GM23338 (cell line): Measurements from ENCODE around the gene MRPL34. TPM values are rescaled to one million over a fixed set of nuclear protein-coding genes. Genes with fewer than 3 reads are reported as not detected.

Experiments
- ATAC-seq: fragments of 200-7000 bp; cut with Tn5 transposase; 3 replicates; pipeline ENCODE4 v1.9.1; 2020
- DNase-seq: peaks from one replicate; pipeline ENCODE4 v3.0.0-alpha.2; 2015; ENCODE audit warnings: low spot score
- H2AFZ ChIP-seq: fragments of 200-600 bp; sonication (generic); 2 replicates; pipeline ENCODE4 v1.8.0; 2016; ENCODE audit warnings: antibody characterized with exemption, mild to moderate bottlenecking, moderate library complexity
- H3F3A ChIP-seq: fragments of 200-600 bp; sonication (generic); replicated peaks from 2 replicates; pipeline ENCODE4 v1.8.0; 2017; ENCODE audit warnings: antibody characterized with exemption, mixed run types, low read depth
- H3K27ac ChIP-seq: fragments of 200-600 bp; sonication (generic); 2 replicates; pipeline ENCODE4 v1.6.1; 2016; ENCODE audit warnings: low read depth
- H3K27me3 ChIP-seq: fragments of 200-600 bp; sonication (generic); 2 replicates; pipeline ENCODE4 v1.8.0; 2016; ENCODE audit warnings: mild to moderate bottlenecking, mixed run types, moderate library complexity; ENCODE audit not compliant: insufficient read depth
- H3K36me3 ChIP-seq: fragments of 200-600 bp; sonication (generic); 2 replicates; pipeline ENCODE4 v1.8.0; 2016; ENCODE audit warnings: mild to moderate bottlenecking; ENCODE audit not compliant: insufficient read depth
- H3K4me1 ChIP-seq: fragments of 200-600 bp; sonication (generic); 2 replicates; pipeline ENCODE4 v1.8.0; 2016; ENCODE audit warnings: mild to moderate bottlenecking, moderate library complexity; ENCODE audit not compliant: insufficient read depth
- H3K4me2 ChIP-seq: fragments of 200-600 bp; sonication (generic); 2 replicates; pipeline ENCODE4 v1.7.1; 2017; ENCODE audit warnings: mixed run types
- H3K4me3 ChIP-seq: fragments of 200-600 bp; sonication (generic); 2 replicates; pipeline ENCODE4 v1.6.1; 2016; ENCODE audit warnings: mixed run types
- H3K79me2 ChIP-seq: fragments of 200-600 bp; sonication (generic); replicated peaks from 2 replicates; pipeline ENCODE4 v1.8.0; 2017; ENCODE audit warnings: mild to moderate bottlenecking; ENCODE audit not compliant: insufficient read depth
- H3K9me2 ChIP-seq: fragments of 200-600 bp; sonication (generic); 2 replicates; pipeline ENCODE4 v1.8.0; 2017; ENCODE audit not compliant: insufficient read depth
- H4K20me1 ChIP-seq: fragments of 200-600 bp; sonication (generic); replicated peaks from 2 replicates; pipeline ENCODE4 v1.8.0; 2017; ENCODE audit warnings: mild to moderate bottlenecking; ENCODE audit not compliant: insufficient read depth
- H3K27ac Mint-ChIP-seq: 2 replicates; pipeline ENCODE4 v1.8.0; 2020; ENCODE audit warnings: inconsistent platforms, mild to moderate bottlenecking, moderate library complexity, mixed read lengths
- H3K27me3 Mint-ChIP-seq: 3 replicates; pipeline ENCODE4 v1.8.0; 2022; ENCODE audit warnings: low read depth, mild to moderate bottlenecking, moderate library complexity, mixed read lengths, inconsistent platforms; ENCODE audit not compliant: insufficient read depth, poor library complexity
- H3K36me3 Mint-ChIP-seq: 3 replicates; pipeline ENCODE4 v1.8.0; 2021; ENCODE audit warnings: low read depth, mild to moderate bottlenecking, inconsistent platforms, moderate library complexity, mixed read lengths
- H3K4me1 Mint-ChIP-seq: 3 replicates; pipeline ENCODE4 v1.8.0; 2020; ENCODE audit warnings: mild to moderate bottlenecking, inconsistent platforms, mixed read lengths
- H3K4me3 Mint-ChIP-seq: 3 replicates; pipeline ENCODE4 v1.8.0; 2021; ENCODE audit warnings: moderate library complexity, mild to moderate bottlenecking, inconsistent platforms, mixed read lengths
- H3K9me3 Mint-ChIP-seq: 3 replicates; pipeline ENCODE4 v1.8.0; 2020; ENCODE audit warnings: moderate library complexity, mild to moderate bottlenecking, inconsistent platforms, mixed read lengths
- CREB1 ChIP-seq: fragments of 250-450 bp; sonication (Bioruptor Pico); IDR thresholded peaks from 2 replicates; pipeline ENCODE4 v1.5.0; 2020; ENCODE audit warnings: low read depth, mild to moderate bottlenecking, moderate library complexity
- CTCF ChIP-seq, 2 experiments: fragments of 200-600 bp in 1 of 2; sonication (generic) in 1 of 2; conservative IDR thresholded peaks; 2 replicates each; pipeline versions ENCODE4 v1.5.1 to v1.6.1; 2016 to 2017; ENCODE audit warnings: antibody characterized with exemption in 2 of 2, low read depth in 2 of 2, mild to moderate bottlenecking in 2 of 2, moderate library complexity in 1 of 2
- EZH2phosphoT487 ChIP-seq: fragments of 200-600 bp; sonication (generic); IDR thresholded peaks from one replicate; pipeline ENCODE4 v1.8.1; 2018; ENCODE audit warnings: antibody characterized with exemption; ENCODE audit not compliant: unreplicated experiment
- ZNF114 ChIP-seq: fragments of 250-450 bp; sonication (Bioruptor Pico); IDR thresholded peaks from 2 replicates; pipeline ENCODE4 v1.5.0; 2020; ENCODE audit warnings: mild to moderate bottlenecking, moderate library complexity
- ZNF331 ChIP-seq: fragments of 250-450 bp; sonication (Bioruptor Pico); IDR thresholded peaks from 2 replicates; pipeline ENCODE4 v1.5.0; 2020; ENCODE audit warnings: low read depth, mild to moderate bottlenecking, moderate library complexity
- ZNF462 ChIP-seq: fragments of 250-450 bp; sonication (Bioruptor Pico); IDR thresholded peaks from 2 replicates; pipeline ENCODE4 v1.5.0; 2020; ENCODE audit warnings: mild to moderate bottlenecking, moderate library complexity
- polyA plus RNA-seq: library from polyadenylated mRNA; unstranded; fragments of >200 nt; fragmentation: Nextera tagmentation; extraction: Ambion mirVana; gene quantifications from 2 replicates; pipeline ENCODE4 v1.2.1, GENCODE V29; 2016
- total RNA-seq: library from RNA; depleted of rRNA; stranded (reverse); fragments of >200 nt; shearing (Covaris generic); gene quantifications from 2 replicates; pipeline ENCODE4 v1.2.3, GENCODE V29; 2014
- TF ChIP-seq, protein P1 (sequence below): IDR thresholded peaks from one replicate; pipeline ENCODE4 v1.6.1; 2018; ENCODE audit warnings: antibody characterized with exemption; ENCODE audit not compliant: unreplicated experiment

MRPL34 gene
- total and polyA plus RNA-seq, 2 experiments from 2014 or later: 59.9 to 266 TPM

DNA sequence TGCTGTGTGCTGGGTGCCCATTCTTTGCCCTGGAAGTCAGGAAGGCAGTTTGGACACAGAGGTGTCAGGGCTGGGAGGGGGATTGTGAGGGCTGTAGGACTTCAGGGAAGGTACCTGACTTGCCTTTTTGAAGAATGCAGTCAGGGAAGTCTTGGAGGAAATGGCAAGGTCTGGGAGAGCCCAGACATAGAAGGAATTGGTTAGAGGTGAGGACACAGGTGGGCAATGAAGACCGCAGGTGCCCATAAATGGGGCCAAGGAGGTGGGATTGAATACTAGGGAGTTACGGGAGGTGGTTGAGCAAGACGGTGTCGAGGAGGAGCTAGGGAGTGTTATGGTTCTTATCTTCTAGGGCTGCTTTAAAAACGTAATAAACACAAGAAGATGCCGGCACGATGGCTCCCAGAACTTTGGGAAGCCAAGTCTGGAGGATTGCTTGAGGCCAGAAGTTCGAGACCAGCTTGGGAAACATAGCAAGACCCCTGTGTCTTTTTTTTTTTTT lies 2.3 kb downstream of the MRPL34 start (continued):
- TF ChIP-seq, protein P1, sequence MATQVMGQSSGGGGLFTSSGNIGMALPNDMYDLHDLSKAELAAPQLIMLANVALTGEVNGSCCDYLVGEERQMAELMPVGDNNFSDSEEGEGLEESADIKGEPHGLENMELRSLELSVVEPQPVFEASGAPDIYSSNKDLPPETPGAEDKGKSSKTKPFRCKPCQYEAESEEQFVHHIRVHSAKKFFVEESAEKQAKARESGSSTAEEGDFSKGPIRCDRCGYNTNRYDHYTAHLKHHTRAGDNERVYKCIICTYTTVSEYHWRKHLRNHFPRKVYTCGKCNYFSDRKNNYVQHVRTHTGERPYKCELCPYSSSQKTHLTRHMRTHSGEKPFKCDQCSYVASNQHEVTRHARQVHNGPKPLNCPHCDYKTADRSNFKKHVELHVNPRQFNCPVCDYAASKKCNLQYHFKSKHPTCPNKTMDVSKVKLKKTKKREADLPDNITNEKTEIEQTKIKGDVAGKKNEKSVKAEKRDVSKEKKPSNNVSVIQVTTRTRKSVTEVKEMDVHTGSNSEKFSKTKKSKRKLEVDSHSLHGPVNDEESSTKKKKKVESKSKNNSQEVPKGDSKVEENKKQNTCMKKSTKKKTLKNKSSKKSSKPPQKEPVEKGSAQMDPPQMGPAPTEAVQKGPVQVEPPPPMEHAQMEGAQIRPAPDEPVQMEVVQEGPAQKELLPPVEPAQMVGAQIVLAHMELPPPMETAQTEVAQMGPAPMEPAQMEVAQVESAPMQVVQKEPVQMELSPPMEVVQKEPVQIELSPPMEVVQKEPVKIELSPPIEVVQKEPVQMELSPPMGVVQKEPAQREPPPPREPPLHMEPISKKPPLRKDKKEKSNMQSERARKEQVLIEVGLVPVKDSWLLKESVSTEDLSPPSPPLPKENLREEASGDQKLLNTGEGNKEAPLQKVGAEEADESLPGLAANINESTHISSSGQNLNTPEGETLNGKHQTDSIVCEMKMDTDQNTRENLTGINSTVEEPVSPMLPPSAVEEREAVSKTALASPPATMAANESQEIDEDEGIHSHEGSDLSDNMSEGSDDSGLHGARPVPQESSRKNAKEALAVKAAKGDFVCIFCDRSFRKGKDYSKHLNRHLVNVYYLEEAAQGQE: no peak

DNA sequence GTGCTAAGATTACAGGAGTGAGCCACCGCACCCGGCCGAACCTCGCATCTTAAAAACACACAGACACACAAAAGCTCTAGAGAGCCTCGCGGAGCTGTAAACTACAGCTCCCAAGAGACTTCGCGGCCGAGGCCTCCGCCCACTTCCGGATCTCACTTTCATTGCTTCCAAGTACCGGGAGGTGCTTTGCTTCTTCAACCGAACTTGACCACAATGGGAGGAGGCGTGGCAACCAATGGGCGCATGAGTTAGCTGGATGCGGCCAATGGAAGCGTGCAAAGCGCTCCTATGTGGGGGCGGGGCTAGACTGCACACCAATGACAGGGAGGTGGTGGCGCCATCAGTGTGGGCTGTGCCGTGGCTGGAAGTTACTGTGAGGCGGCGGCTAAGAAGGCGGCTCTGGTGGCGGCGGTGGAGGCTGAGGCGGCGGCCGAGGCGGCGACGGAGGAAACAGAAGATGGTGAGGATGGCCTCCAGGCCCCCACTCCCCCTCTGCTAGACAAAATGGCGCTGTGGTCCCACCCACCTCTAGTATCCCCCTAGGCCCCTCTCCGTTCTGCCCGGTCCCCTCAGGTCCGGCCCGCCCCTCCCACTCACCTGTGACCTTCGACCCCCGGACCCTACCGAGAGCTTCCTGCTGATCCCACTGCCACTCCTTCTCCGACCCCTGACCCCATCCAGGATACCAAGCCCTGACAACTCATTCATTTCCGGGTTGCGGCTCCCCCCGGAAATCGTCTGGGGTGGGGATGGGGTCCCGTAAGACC lies 3.7 kb downstream of the MRPL34 start, which contains the start of gene DDA1:
DDA1 (plus strand) TSS at position 366 of the 767 bp plus-strand sequence; CDS start at position 458, 92 bp downstream.
- no peaks in the 10 kb centered on the region; the same call in 1 of the 3 replicates for H3K9me3 Mint-ChIP-seq
- ATAC-seq: peak; percentile 78
- H3K79me2 ChIP-seq: peaks cover 35% of the 10 kb centered on the region
- TF ChIP-seq ZNF462 (CRISPR knock-in tag) (no peak), CREB1 (CRISPR knock-in tag) (peak; percentile 76), EZH2phosphoT487 (no peak), CTCF (conservative IDR thresholded peaks at IDR 0.05; ENCODE audit: low read depth in 2 of 2) (no peak), ZNF114 (CRISPR knock-in tag) (no peak), ZNF331 (no peak)
- TF ChIP-seq, protein P1: no peak

More for the DNA sequence above, 3.7 kb downstream of the MRPL34 start, which contains the start of gene DDA1:
- DNase-seq: peak; percentile 100
- Histone ChIP-seq H3K4me2 (peak within 1 kb of the TSS; percentile 99), H3K36me3 (no peaks in the 10 kb centered on the region), H3K27ac (peak within 1 kb of the TSS; percentile 91), H3F3A (peaks cover 33% of the 10 kb centered on the region), H3K4me1 (peaks cover 25% of the 10 kb centered on the region), H3K27me3 (no peaks in the 10 kb centered on the region), H3K9me2 (no peaks in the 10 kb centered on the region), H4K20me1 (peaks cover 16% of the 10 kb centered on the region), H3K4me3 (peak within 1 kb of the TSS; percentile 94), H2AFZ (no peak within 1 kb of the TSS; the same call in 1 of the 2 replicates)
- peaks cover 28% of the 10 kb centered on the region for H3K4me1 Mint-ChIP-seq
- peak within 1 kb of the TSS; percentile 97 for H3K27ac Mint-ChIP-seq
- peaks cover 23% of the 10 kb centered on the region for H3K36me3 Mint-ChIP-seq
- peak within 1 kb of the TSS; percentile 96 for H3K4me3 Mint-ChIP-seq
- H3K27me3 Mint-ChIP-seq: peaks cover 25% of the 10 kb centered on the region
